ENCODE data around the gene TEAD4. TPM values are rescaled to one million over a fixed set of nuclear protein-coding genes. Genes with fewer than 3 reads are reported as not detected.

The TEAD4 gene
- total RNA-seq, 1 donor from 2014 or later = 15.8 TPM

DNA sequence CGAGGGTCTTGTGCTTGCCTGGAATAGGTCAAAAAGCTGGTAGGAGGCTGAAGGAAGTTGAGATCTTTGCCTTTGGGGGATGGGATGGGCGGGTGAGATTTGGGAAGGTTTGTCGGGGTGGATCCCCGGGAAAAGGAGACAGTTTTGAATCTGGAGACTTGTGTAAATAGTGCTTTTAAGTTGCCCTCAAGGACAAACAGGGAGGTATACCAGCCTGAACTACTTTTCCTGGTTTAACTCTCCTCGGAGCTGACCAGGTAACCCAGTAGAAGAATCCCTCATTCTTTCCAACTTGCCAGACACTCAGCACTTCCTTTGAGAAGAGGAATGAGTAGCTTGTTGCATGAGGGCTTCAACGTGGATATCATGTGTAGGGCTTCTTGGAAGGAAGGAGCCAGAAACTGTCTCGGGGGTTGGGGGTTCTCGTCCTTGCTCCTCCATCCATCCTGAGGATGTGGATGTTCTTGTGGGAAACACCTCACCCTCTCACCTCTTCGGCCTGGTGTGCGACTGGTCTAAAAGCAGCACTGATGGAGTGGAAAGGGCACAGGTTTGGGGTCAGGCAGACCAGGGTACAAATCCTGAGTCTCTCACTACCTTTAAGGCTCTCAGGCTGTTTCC, 1.9 kb downstream of the TEAD4 start:
- no peak for DNase-seq (ENCODE audit: low spot score)

DNA sequence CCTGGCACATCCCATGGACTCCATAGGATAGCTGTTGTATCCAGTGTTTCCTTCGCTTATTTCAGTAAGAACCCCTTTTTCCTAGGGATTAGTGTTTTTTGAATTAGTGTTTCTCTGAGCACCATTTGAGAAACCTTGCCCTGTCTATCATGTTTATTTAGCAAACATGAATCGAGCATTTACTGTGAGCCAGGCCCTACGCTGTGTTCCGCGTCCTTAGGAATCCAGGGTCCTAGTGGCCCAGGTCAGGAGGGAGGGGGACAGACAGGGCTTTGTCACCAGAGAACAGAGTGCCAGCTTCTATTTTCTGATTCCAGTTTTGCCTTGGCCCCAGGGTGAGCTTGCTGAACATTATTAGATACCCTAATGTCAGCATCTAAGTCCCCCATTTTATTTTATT, 2.5 kb downstream of the TEAD4 start:
- DNase-seq (ENCODE audit: low spot score) = no peak

DNA sequence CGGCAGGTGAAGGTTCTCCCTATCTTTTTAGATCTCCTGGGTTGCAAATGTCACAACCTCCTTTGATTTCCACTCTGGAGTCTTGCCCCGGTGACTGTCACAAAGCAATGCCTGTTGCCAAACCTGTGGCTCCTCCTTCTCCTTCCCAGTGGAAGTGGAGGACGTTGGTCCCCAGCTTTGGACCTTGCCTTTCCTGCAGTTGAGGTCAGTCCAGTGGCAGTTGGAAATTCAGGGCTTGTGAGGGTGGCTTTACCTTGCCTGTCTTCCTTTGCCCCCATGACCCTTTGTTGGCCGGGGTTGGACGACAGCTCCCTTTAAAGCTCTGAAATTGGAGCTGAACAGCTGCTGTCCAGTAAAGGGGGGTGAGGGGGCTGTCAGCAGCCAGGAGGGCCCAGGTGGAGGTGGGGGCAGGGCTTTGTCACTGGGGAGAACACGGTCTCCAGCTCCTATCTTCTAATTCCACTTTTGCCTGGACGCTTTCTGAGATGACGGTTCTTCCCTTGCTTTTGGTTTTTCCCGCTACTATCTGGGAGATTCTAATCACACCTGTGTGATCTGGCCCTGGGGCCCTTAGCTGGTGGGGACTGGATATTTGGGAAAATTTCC, 4.1 kb downstream of the TEAD4 start:
- no peak for DNase-seq (ENCODE audit: low spot score)

DNA sequence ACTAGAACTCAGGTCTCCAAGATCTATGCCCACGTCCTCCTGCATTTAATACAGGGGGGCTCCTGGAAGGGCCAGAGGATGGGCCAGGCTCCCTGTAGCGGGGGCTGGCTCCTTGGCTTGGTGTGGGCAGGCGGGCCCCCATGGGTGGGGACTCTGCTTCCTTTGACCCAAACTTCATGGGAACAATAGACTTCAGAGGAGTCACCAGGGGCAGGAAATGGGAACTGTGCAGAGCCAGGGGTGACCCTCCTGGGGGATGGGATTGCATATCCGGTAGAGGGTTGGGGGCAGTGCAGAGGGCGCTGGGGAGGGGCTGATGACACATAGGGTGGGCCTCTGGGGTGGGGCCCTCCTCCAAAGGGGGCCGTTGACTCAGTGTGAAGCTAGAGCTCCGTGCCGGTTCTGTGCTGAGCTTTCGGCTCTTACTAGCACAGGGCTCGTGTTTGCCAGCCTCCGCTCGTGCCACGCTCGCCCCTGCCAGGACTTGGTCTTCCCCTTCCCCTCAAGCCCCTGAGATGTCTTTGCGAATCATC, 4.6 kb downstream of the TEAD4 start:
- DNase-seq (ENCODE audit: low spot score) = no peak

DNA sequence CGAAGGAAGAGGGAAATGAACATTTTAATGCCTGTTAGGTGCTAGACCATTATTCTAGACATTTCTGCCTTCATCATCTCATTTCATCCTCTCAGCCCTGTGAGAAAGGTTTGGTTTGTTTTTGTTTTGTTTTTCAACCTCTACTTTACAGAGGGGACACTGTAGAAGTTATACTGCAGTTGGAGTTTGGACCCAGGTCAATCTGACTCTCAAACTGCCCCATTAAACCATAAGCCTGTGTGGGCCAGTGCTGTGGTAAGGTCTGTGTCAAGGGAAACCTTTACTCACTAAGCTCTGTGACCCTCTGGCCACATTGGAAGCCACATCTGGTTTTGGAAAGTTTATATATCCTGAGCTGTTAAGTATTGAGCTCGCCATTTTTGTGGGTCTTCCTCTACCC, 8.5 kb downstream of the TEAD4 start:
- no peak for DNase-seq (ENCODE audit: low spot score)

DNA sequence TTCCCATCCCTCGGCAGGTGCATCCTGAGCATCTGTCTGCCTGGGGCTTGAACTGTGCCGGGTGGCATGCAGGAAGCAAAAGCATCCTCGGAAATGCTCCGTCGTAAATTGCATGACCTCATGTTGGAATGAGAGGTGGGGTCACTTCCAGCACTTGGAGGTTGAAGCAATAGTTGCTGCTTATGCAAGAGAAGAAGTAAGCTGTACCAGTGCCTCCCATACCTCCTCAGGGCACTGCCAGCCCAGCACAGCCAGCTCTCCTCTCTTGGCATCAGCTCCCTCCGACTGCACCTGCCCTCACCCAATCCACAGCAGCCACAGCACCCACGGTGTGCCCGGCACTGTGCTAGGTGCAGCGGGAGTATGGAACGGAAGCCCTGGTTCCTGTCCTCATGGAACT, 11.5 kb downstream of the TEAD4 start:
- DNase-seq (ENCODE audit: low spot score) = no peak

DNA sequence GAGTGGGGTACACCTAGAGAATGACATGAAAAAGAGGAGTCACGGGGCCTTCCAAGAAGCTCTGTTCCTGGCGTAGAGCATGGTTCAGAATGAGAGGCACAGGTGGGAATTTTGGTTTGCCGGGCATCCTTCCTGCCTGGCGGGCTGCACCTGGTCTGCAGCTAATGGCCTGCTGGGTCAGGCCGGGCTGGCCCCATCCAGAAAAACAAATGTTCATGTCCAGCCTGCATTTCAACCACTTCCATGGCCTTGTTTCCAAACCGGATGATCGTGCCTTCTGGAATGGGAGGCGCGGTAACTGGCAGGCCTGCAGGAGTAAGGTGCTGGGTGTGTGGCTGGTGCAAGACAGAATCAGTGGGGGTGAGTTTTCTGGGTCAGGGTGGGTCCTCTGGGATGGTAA, 14.4 kb downstream of the TEAD4 start:
- DNase-seq (ENCODE audit: low spot score) = no peak

DNA sequence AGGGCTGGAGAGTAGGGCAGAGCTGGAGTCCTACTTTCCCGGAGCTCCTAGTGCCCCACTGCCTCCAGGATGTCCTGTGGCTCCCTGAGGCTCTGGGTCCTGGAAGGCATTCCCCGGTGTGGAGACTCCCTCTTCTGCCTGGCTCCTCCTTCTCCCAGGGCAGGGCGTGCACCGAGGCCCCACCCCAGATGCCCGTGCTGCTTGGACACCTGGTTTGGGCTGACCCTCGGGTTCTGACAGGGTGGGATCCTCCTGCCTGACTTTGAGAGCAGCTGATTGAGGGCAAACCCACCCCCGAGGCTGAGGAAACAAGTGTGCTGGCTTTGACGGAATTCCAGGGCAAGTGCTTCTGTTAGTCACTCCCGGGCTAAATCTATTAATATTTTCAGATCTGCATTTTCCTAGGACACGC, 15.4 kb downstream of the TEAD4 start:
- DNase-seq (ENCODE audit: low spot score) = no peak

DNA sequence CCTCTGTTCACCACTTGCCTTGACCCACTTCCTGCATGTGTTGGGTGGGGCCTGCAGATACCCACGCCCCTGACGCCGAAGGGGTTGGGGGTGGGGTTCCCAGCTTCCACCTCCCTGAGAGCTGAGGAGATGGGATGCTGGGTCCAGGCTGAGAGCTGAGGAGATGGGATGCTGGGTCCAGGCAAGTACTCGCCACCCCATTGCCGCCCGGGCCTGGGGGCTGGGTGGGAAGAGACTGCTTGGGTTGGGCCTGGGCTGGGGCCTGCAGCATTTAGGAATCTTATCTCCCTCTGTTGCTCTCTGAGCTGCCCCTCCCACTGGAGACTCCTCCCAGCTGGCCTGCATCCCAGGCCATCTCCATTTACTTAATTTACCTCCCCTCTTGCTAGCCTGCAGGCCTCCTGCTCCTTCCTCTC, 17.4 kb downstream of the TEAD4 start:
- DNase-seq (ENCODE audit: low spot score) = no peak

DNA sequence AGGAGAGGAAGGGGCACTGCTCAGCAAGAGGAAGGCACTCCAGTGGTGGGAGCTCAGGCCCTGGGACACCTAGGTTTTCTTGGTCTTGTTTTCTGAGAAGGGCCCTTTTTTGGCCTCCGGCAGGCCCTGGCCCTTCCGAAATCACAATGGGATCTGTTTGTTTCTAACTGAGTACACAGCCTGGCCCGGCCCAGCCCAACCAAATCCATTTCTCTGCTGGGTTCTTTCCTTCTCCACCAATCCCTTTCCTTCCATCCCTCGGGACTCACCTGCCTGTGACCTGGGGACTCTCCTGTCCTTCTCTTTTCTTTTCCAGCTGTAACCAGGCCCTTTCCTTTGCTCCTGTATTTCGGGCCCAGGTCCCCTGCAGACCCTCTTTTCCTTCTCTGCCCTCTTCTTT, 18.6 kb downstream of the TEAD4 start:
- DNase-seq (ENCODE audit: low spot score) = no peak

DNA sequence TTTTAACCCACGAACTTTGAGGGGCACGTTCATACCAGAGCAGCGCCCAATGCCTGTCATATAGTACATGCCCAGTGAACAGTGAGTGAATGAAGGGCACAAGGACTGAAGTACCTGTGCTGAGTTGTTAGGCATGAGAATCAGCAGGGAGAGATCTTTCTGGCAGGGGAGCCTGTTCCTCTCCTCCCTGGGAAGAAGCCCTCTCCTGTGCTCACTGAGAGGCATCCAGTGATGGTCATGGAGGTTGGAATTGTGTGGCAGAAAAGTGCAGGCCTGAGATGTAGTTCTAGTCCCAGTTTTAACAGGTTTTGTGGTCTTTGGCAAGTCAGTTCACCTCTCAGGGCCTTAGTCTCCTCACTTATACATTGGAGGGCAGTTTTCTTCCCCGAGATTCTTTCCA, 20.6 kb downstream of the TEAD4 start:
- DNase-seq (ENCODE audit: low spot score) = no peak

DNA sequence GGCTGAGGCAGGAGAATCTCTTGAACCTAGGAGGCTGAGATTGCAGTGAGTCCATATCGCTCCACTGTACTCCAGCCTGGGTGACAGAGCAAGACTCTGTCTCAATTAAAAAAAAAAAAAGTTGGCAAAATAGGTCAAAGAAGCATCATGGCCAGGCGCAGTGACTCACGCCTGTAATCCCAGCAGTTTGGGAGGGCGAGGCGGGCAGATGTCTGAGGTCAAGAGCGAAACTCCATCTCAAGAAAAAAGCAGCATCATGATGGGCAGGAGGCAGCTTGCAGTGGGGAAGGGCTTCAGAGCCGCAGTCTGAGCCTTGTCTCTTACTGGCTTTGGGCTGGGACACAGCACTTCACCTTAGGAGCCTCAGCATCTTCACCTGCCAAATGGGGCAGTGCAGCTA, 21.4 kb downstream of the TEAD4 start:
- DNase-seq (ENCODE audit: low spot score) = no peak

DNA sequence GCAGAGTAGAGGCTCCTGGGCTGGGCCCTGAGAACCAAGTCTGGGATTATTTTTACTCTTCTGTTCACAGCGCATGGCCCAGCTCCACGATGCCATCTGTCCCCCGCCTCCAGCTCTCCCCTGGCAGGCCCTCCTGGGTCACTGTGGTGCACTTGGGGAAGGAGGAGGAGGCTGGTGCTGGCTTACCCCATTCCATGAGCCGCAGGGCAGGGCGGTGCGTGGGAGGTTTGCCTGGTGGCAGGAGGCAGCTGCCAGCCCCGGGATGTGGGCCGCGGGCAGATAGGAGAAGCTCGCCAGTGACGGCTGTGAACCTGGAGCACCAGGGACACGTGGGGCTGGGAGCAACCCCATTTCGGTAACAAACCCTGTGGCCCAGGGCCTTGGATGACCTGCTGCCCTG, 23.2 kb downstream of the TEAD4 start:
- DNase-seq (ENCODE audit: low spot score) = no peak

DNA sequence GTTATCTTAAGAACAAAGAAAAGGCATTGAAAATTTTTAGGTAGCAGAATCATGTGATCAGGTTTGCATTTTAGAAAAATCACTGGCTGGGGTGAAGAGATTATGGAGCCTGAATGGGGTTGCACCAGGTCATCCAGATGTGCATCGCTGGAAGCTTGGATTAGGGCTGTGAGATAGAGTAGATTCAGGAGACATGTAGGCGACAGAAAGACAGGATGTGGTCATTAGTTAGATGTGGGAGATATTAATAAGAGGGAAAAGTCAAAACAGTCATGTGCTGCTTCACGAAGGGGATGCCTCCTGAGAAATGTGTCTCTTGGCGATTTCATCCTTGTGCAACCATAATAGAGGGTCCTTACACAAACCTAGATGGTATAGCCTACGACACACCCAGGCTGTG, 25.1 kb downstream of the TEAD4 start:
- no peak for DNase-seq (ENCODE audit: low spot score)

DNA sequence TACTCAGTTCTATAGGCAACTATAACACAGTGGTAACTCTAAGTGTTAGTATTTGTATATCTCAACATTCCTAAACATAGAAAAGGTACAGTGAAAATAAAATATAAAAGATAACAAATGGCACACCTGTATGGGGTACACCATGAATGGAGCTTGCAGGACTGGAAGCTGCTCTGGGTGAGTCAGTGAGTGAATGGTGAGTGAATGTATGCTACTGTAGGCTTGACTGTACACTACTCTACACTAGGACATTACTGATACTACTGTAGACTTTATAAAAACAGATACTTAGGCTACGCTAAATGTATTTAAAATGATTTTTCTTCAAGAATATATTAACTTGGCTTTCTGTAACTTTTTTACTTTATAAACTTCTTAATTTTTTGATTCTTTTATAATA, 25.5 kb downstream of the TEAD4 start:
- DNase-seq (ENCODE audit: low spot score) = no peak

DNA sequence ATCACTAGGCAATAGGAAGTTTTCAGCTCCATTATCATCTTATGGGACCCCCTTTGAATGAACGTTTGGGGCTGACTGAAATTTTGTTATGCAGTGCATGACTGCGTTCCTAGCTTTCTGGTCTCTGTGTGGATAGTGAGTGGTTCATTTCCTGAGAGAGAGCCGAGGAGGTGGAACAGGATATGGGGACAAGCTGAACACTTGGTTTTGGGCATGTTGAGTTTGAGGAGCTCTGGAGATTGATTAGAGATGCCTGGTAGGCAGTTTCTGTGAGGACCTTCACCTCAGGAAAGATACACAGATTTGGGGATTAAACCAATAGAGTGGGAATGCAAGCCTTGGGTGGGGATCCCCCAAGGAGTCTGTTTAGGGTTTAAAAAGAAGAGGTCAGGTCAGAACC, 27.7 kb downstream of the TEAD4 start:
- DNase-seq (ENCODE audit: low spot score) = no peak

DNA sequence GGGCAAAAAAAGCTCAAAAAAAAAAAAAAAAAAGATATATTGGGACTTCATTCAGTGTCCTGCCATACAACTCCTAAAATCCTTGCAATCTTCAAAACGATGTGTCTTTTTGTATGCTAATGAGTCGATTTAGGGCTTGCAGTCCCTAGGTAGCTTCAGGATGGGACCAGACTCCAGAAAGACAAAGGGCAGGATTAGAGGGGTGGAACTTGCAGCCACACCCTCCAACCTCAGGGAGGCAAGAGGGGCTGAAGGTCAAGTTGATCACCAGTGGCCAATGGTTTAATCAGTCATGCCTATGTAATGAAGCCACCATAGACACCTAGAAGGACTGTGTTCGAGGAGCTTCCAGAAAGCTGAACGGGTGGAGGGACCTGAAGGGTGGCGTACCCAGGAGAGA, 29.3 kb downstream of the TEAD4 start:
- DNase-seq (ENCODE audit: low spot score) = no peak

DNA sequence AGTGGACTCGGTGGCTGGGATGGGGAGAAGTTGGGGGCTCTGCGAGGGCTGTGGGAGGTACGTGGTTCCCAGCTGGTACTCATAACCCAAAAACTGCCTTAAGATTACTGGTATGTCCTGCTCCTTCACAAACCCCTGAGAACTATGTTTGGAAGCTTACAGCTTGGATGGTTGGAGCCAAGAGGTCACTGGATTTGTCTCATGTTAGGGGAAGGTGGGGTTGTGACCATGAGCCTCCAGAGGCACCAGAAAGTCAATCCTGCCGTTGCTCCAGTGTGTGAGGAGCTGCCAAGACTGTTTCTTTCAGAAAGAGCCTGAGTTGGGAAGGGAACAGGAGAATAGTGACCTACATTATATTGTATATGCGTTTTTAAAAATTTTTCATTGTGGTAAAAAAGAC, 33.5 kb downstream of the TEAD4 start:
- DNase-seq (ENCODE audit: low spot score) = no peak

DNA sequence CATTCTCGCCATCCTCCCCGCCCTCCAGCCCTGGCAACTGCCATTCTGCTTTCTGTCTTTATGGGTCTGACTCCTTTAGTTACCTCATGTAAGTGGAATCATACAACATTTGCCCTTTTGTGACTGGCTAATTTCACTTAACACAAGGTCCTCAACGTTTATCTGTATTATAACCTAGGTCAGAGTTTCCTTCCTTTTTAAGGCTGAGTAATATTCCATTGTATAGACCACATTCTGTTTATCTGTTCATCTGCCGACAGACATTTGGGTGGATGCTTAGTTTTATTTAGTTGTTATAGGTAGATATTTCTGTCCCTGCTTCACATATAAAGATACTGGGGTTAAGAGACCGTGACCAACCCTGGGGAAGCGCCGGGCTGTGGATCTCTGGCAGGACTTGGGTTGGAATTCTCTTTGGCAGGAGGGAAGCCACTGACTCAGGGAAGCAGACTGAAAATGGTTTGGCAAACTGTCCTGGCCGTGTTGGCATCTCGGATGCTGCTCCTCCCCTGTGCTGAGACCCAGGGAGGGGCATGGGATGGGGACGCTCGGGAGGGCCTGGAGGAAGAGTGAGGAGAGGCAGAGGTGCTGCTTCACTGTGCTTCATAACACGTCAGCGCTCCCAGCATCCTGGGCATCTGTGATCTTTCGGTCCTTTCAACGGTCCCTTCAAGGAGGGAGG, 38.9 kb downstream of the TEAD4 start:
- DNase-seq (ENCODE audit: low spot score) = no peak

DNA sequence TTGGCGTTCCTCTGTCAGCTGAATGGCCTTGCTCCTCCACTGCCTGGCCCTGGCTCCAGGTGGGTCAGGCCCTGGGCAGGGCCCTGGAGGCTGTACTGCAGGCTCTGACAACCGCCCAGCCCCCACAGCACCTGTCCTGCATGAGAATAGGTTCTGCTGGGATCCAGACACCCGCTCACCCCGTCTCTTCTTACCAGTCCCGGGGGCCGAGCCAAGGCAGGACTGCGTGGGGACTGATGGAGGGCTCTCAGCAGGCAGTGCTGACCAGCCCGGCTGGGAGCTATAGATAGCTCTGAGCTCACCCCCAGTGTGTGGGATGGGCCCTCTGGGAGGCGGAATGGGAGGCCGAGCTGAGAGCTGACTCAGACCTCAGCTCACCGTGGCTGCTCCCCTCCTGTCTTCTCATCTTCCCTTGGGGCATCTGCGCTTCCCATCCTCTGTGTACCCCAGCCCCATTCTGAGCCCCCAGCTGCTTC, 39.6 kb downstream of the TEAD4 start:
- no peak for DNase-seq (ENCODE audit: low spot score)

DNA sequence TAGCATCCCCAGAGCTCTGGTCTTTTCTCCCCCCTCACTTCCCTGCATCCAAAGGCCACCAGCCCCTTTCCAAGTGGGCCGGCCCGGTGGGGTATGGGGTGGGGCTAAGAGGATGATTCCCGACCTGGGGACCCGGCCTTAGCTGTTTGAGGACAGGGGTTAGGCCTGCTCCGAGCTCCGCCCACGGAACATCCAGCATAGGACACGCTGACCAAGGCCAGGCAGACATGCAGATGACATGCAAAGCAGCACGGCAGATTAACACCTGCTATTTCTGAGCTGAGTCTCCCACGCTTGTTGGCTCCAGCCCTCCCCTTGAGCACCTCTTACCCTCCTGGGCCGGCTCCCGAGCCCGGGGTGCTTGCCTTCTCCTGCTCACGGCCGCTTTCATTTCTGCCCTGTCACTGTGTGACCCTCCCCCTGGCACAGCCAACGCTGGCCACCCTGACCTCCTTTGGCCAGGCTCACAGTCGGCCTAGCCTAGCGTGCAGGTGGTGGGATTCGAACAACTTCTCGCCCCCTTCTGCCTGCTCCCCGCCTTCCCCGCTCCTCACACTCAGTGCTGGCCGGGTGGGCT, 40.2 kb downstream of the TEAD4 start:
- no peak for DNase-seq (ENCODE audit: low spot score)

DNA sequence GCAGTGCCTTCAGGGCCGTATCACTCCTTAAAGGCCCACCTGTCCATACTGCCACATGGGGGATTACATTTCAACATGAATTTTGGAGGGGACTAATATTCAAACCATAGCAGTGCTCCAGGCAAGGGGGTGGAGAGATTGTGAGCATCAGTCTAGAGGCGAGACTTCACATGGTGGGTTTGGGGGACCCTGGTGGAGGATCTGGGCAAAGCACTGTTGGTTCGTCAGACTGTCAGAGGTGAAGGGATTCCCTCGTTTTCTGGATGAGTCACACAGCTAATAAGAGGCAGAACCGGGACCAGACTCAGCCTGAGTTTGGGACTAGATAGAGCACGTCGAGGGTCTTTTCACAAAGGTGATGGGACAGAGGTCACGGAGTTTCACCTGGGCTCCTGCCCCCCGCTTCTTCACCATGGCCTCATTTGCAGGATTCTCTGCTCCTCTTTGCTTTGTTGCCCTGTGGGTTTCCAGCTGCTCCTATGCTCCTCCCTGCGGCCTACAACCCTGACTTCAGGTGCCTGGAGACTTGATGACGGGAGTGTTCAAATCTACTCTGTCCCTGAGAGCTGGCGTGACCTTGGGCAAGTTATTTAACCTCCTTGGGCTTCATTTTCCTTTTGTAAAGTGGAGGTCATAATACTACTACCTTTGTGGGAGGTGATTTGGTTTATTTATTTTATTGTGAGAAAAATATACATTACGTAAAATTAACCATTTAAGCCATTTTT, 41.5 kb downstream of the TEAD4 start:
- DNase-seq (ENCODE audit: low spot score) = no peak

Data from ureter (tissue), 1 donor.